ENCODE measurements around the gene TRPM2.
"Not testable (repeated sequence)": the region's sequence is repeated elsewhere in the genome, so short reads cannot be mapped to it uniquely, and the experiment has no call there.

TRPM2 gene

DNA sequence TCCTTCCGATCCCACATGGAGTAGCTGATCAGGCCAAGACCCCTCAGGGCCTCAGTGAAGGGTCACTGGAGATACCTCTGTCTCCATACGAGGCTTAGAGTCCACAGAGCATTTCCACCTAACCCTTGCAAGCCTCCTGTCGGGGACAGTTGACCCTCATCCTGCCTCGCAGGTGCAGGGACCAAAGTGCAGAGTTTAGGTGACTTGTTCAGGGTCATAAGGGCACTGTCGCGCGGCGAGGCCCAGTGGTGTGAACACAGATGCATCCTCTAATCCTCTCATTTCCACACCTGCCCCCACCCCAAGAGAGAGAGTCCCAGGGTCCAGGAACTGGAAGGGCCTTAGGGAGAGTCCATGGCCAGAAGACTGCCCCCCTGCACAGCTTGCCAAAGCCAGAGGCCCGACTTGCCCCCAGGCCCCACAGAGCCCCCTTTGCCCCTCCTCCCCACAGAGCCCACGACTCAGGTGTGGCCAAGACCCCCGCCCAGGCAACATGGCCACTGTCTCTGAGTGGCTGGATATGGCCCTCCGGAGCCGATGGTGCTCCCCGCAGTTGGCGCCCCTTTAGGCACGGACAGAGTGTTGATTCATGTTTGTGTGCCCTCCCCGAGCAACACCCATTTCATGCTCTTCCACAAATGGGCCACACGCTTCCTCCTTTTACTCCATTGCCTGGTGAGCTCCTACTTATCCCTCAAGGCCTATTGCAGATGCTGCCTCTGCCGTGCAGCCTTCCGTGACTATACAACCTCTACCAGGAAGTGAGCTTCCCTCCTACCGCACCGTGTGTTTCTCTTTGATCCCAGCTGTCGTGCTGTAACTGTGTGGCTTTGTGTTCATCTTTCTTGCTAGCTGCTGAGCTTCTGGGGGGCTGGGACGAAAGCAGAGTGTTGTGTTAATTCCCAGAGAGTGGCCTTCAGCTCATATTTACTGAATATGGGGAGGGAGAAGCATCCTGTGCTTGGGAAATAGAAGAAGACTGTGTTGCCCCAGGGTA lies 1.7 kb downstream of the TRPM2 start:
- no peak for DNase-seq (ENCODE audit: low read depth)

DNA sequence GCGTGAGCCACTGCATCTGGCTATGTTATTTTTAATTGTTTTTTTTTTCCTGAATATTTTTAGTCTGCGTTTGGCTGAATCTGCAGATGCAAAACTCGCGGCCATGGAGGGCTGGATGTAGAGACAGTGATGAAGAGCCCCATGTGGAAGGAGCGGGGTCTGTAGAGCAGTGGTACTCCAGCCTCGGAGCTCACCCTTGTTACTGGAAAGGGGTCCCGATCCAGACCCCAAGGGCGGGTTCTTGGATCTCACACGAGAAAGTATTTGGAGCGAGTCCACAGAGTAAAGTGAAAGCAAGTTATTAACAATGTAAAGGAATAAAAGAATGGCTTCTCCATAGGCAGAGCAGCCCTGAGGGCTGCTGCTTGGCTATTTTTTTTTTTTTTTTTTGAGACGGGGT lies 2.7 kb downstream of the TRPM2 start:
- DNase-seq (ENCODE audit: low read depth): no peak

DNA sequence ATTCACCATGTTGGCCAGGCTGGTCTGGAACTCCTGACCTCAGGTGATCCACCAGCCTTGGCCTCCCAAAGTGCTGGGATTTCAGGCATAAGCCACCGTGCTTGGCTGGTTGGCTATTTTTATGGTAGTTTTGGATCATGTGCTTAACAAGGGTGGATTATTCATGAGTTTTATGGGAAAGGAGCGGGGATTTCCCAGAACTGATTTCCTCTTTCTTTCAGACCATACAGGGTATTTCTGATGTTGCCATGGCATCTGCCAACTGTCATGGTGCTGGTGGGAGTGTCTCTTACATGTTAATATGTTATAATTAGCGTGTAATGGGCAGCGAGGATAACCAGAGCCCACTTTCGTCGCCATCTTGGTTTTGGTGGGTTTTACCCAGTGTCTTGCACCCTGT lies 3.2 kb downstream of the TRPM2 start:
- DNase-seq (ENCODE audit: low read depth): no peak

GRCh38 chr21:44357064-44357837 lies 3.8 kb downstream of the TRPM2 start:
- DNase-seq (ENCODE audit: low read depth): no peak

DNA sequence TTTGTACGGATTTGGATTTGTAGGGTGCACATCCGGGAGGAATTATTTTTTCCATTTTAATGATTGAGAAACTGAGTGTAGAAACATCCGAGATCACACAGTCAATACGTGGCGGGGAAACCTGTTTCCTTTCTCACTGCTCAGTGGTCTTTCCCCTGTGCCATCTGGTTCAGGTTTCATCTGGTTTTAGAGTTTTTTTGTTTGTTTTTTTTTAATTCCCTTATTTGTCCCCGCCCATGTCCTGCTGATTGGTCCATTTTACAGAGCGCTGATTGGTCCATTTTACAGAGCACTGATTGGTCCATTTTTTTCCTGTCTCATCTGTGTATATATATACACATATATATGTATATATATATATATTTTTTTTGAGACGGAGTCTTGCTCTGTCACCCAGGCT lies 6.0 kb downstream of the TRPM2 start:
- DNase-seq (ENCODE audit: low read depth): no peak

DNA sequence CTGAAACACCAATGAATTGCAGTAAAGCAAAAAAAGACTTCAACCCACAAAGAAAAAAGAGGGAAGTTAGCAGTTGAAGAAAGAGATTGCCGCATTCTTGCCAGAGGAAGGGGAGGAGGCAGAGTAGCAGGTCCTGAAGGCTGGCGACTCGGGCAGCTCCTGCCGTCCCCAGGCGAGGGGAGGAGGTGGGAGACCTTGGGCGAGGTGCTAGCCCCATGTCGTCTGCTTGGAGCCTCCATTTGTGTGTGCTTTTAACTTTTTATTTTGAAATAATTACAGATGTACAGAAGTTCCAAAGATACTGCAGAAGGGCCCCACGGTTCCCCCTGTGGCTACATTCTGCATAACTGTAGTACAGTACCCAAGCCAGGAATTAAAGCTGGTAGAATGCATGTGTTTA lies 6.7 kb downstream of the TRPM2 start:
- DNase-seq (ENCODE audit: low read depth): no peak

GRCh38 chr21:44361903-44362302 lies 8.5 kb downstream of the TRPM2 start:
- DNase-seq (ENCODE audit: low read depth): not testable (repeated sequence)

DNA sequence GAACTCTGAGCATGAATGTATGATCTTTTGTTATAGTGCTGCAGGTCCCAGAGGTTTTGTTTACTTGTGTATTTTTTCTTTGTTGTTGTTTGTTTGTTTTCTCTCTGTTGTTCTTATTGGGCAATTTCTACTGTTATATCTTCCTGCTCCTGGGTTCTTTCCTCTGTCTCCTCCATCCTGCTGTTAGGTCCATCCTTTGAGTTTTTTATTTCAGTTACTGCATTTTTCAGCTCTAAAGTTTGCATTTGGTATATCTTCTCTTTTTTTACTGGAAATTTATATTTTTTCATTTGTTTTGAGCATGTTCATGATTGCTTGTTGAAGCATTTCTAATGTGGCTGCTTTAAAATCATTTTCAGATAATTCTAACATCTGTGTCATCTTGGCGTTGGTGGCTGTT lies 9.9 kb downstream of the TRPM2 start:
- DNase-seq (ENCODE audit: low read depth): no peak

DNA sequence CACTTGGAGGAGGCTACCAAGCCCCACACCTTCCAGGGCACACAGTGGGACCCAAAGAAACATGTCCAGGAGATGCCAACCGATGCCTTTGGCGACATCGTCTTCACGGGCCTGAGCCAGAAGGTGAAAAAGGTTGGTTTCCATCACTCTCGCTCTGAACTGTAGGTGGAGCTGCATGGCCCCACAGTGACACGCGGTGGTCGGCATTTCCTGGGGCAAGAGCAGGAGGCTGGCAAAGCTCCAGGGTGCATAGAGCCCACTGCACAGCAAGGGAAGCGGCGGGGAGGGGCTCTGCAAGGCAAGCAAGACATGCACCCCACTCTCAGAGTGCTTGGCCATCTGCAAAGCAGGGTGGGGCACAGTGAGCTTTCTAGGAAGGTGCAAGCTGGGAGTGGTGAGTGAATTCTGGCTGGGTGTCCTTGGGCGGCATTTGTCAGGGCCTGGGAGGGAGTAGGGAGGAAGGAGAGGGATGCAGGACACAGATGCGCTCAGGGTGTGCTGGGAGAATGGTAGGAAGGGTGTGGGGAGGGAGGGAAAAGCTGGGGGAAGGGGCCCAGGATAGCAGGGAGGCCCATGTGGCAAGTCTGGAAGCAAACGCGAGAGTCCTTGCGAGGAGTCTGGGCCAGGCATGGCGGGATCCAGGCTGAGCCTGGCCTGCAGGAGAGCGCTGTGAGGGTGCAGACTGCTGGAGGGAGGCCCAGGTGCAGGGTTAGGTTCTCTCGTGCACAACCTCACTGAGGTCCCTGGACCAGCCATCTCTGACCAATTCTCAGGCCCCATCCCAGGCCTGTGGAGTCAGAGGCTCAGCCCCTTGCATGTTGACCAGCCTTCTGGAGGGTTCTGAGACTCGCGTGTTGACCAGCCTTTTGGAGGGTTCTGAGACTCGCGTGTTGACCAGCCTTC lies 11.0 kb downstream of the TRPM2 start:
- DNase-seq (ENCODE audit: low read depth): no peak

- DNase-seq (ENCODE audit: low read depth): no peak
Measured at GRCh38 chr21:44365251-44365966, 12.0 kb downstream of the TRPM2 start.

DNA sequence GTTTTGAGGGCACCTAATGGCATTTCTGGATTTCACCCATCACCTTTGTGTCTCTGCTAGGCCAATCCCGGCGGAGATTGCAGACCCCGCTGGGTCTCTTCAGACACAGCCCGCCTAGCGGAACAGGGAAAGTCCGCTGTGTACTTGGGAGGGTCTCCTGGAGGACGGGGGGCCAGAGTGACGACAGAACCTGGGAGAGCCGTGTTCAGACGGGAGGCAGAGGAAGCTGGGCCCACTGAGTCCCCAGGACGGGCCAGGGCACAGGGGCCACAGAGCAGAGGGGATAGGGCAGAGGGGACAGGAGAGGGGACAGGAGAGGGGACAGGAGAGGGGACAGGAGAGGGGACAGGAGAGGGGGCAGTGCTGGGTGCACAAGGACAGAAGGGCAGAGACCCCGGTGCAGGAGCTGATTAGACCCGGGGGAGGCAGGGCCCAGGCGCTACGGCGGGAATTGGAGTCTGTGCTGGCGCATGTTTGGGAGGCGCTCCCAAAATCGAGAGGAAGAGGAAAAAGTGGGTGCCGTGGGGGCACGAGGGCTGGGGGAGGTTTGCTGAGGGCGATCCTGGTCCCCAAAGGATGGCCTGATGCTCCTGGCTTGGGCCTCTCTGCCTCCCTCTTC lies 12.7 kb downstream of the TRPM2 start:
- DNase-seq (ENCODE audit: low read depth): no peak

- DNase-seq (ENCODE audit: low read depth): no peak
Measured at GRCh38 chr21:44366586-44367211, 13.3 kb downstream of the TRPM2 start.

DNA sequence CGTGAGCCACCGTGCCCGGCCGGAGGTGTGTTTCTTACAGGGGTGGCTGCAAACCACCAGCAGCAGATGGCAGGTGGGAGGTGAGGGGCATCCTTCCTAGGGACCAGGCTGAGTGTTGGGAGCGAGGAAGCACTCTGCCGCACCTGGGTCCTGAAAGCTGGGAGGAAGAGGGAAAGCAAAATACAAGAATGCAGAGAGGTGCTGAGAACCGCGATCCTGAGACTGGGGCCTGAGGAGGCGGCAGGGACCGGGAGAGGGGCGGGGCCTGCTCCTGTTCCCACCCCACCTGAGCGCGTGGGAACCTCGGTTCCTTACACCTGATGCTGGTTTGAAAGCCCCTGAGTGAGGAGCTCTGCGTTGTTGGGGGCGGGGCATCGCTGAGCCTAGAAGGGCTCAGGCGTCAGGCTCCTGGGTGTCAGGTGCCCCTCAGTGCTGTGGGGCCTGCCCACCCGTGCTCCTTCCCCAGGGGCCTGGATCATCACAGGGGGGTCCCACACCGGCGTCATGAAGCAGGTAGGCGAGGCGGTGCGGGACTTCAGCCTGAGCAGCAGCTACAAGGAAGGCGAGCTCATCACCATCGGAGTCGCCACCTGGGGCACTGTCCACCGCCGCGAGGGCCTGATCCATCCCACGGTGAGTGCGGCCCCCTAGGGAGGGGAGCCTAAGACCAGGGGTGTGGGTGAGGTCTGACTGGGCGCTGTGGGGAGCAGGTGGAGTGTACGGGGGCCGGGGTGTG lies 15.5 kb downstream of the TRPM2 start:
- no peak for DNase-seq (ENCODE audit: low read depth)

DNA sequence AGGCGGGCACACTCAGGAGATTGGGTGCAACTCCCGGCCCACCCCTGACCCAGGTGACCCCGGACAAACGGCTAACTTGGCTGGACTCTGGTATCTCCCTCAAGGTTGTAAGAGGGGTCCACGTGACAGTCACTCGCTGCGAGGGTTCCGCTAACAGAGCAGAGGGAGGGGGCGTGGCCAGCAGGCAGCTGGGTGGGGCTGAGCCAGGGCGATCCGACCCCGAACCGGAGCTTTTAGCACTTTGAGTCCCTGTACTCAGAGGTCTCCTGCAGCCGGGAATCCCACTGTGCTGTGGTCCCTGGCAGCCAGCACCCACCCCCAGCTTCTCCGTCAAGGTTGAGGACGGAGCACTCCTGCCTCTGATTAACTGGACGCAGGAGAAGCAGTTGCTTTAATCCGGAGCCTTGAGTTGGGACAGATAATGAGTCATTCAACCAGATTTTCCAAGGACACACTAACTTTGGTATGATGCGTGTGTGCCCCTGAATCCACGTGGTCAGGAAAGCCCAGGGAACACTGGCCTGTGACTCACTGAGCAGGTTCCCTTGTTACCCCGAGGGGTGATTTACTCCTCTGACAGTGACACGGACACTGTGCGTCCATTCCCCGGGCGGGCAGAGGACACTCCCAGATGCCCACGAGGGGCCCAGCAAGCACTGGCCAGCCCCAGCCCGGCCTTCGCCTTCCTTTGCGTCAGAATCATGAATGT lies 16.8 kb downstream of the TRPM2 start:
- DNase-seq (ENCODE audit: low read depth): no peak

DNA sequence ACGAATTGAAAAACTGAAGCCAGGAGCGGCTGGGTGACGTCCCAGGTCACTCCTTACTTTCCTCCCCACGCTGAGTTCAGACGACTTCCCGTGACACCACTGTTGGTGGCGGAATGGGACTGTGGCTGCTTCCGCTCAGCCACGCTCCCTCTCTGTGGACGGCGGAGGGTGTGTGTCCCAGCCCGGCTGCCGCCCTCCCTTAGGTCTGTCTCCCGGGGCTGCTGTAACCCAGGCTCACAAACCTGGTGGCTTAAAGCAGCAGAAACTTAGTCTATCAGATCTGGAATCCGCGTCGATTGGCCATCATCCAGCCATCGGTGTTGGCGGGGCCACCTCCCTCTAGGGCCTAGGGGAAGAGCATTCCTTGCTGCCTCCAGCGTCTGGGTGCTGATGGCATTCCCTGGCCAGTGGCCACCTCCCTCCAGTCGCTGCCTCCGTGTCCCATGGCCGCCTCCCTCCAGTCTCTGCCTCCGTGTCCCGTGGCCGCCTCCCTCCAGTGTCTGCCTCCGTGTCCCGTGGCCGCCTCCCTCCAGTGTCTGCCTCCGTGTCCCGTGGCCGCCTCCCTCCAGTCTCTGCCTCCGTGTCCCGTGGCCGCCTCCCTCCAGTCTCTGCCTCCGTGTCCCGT lies 17.5 kb downstream of the TRPM2 start:
- DNase-seq (ENCODE audit: low read depth): no peak

- DNase-seq (ENCODE audit: low read depth): no peak
Measured at GRCh38 chr21:44371596-44371995, 18.2 kb downstream of the TRPM2 start.

DNA sequence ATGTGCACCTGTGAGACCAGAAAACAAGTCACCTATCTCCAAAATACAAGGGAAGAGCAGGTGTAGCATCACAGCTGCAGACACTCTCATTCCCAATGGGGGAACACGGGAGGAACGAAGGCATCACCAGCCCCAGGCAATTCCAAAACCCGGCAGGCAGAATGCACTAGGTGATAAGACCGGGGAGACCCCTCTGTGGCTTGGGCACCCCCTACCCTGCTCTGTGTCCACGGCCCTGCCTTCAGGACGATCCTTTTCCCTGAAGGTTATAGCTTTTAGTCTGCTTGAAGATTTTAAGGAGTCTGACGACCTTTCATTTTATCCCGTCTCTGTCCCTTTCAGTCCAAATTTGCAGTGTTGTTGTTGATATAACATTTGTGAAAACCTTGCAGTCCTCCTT lies 19.2 kb downstream of the TRPM2 start:
- no peak for DNase-seq (ENCODE audit: low read depth)

GRCh38 chr21:44374601-44375280 lies 21.3 kb downstream of the TRPM2 start:
- no peak for DNase-seq (ENCODE audit: low read depth)
